ENCODE results near the gene GLYR1.

The GLYR1 gene

GRCh38 chr16:4846503-4846900, 586 bp downstream of the GLYR1 start:
- peak; percentile 54 for DNase-seq
- peak overlapping the region; percentile 95 for H3K4me3 ChIP-seq (ENCODE audit: low read depth, low read length)
- H3K36me3 ChIP-seq, result peaks cover 52% of the 10 kb centered on the region
- no peak for TF ChIP-seq CTCF (IDR thresholded peaks at IDR 0.05; ENCODE audit: low read depth, low read length)
- H3K9me3 ChIP-seq (ENCODE audit: severe bottlenecking), result no peaks in the 10 kb centered on the region
- H3K27me3 ChIP-seq (ENCODE audit: insufficient read depth, low read depth, severe bottlenecking), result no peaks in the 10 kb centered on the region
- H3K27ac ChIP-seq, result peak overlapping the region; percentile 95

GRCh38 chr16:4840984-4841383, 6.1 kb downstream of the GLYR1 start:
- Histone ChIP-seq H3K36me3 (peaks cover 81% of the 10 kb centered on the region), H3K4me3 (ENCODE audit: low read depth, low read length) (no peak overlapping the region), H3K27ac (no peak overlapping the region), H3K9me3 (ENCODE audit: severe bottlenecking) (no peaks in the 10 kb centered on the region), H3K27me3 (ENCODE audit: insufficient read depth, low read depth, severe bottlenecking) (no peaks in the 10 kb centered on the region)
- DNase-seq, result no peak
- TF ChIP-seq CTCF (IDR thresholded peaks at IDR 0.05; ENCODE audit: low read depth, low read length), result no peak

GRCh38 chr16:4839942-4840341, 7.1 kb downstream of the GLYR1 start:
- no peak overlapping the region for H3K4me3 ChIP-seq (ENCODE audit: low read depth, low read length)
- no peak overlapping the region for H3K27ac ChIP-seq
- no peaks in the 10 kb centered on the region for H3K27me3 ChIP-seq (ENCODE audit: insufficient read depth, low read depth, severe bottlenecking)
- H3K36me3 ChIP-seq, result peaks cover 80% of the 10 kb centered on the region
- no peak for DNase-seq
- no peak for TF ChIP-seq CTCF (IDR thresholded peaks at IDR 0.05; ENCODE audit: low read depth, low read length)
- H3K9me3 ChIP-seq (ENCODE audit: severe bottlenecking), result no peaks in the 10 kb centered on the region

GRCh38 chr16:4837733-4838501, 9.2 kb downstream of the GLYR1 start:
- DNase-seq, result no peak
- Histone ChIP-seq H3K27me3 (ENCODE audit: insufficient read depth, low read depth, severe bottlenecking) (no peaks in the 10 kb centered on the region), H3K4me3 (ENCODE audit: low read depth, low read length) (no peak overlapping the region), H3K9me3 (ENCODE audit: severe bottlenecking) (no peaks in the 10 kb centered on the region), H3K27ac (no peak overlapping the region), H3K36me3 (peaks cover 77% of the 10 kb centered on the region)
- no peak for TF ChIP-seq CTCF (IDR thresholded peaks at IDR 0.05; ENCODE audit: low read depth, low read length)

GRCh38 chr16:4836727-4837126, 10.4 kb downstream of the GLYR1 start:
- H3K4me3 ChIP-seq (ENCODE audit: low read depth, low read length), result no peak overlapping the region

More at GRCh38 chr16:4836727-4837126, 10.4 kb downstream of the GLYR1 start:
- no peak for DNase-seq
- no peaks in the 10 kb centered on the region for H3K27me3 ChIP-seq (ENCODE audit: insufficient read depth, low read depth, severe bottlenecking)
- no peak for TF ChIP-seq CTCF (IDR thresholded peaks at IDR 0.05; ENCODE audit: low read depth, low read length)
- no peaks in the 10 kb centered on the region for H3K9me3 ChIP-seq (ENCODE audit: severe bottlenecking)
- H3K36me3 ChIP-seq, result peaks cover 77% of the 10 kb centered on the region
- no peak overlapping the region for H3K27ac ChIP-seq
